ENCODE results near the gene CDKN1C. TPM values are rescaled to one million over a fixed set of nuclear protein-coding genes. Genes with fewer than 3 reads are reported as not detected.

The CDKN1C gene
- total and polyA plus RNA-seq, 2 donors from 2014 or later = 54.8 to 192 TPM

GRCh38 chr11:2934021-2934550 lies 48.5 kb upstream of the CDKN1C start:
- no peak for TF ChIP-seq CTCF (IDR thresholded peaks at IDR 0.05; ENCODE audit: borderline replicate concordance, extremely low read depth, insufficient read depth)
- peaks cover 3 to 7% (median 7%) of the 10 kb centered on the region in 3 donors for H3K9me3 ChIP-seq (ENCODE audit: control insufficient read depth in 2 of 3, insufficient read depth in 1 of 3, low read length in 3 of 3)
- no peaks in the 10 kb centered on the region for H3K36me3 ChIP-seq (ENCODE audit: control insufficient read depth in 2 of 3, insufficient read depth in 3 of 3, low read length in 3 of 3)
- FAIRE-seq = no peak
- no peak overlapping the region for H3K4me3 ChIP-seq (ENCODE audit: low read length in 3 of 3)
- H3K27ac ChIP-seq (ENCODE audit: low read depth in 2 of 2, low read length in 2 of 2) = no peak overlapping the region
- no peak overlapping the region for H3K9ac ChIP-seq (ENCODE audit: low read length in 3 of 3)
- peaks cover 2% of the 10 kb centered on the region for H3K27me3 ChIP-seq (ENCODE audit: control insufficient read depth, insufficient read depth, low read length)
- no peak for DNase-seq
- intact Hi-C loops (cut with DNase I) = no loop called here
- H3K4me1 ChIP-seq (ENCODE audit: control insufficient read depth in 2 of 3, insufficient read depth in 2 of 3, low read depth in 1 of 3, low read length in 3 of 3) = peaks cover 0 to 6% (median 0%) of the 10 kb centered on the region in 3 donors

GRCh38 chr11:2933375-2934020 lies 47.9 kb upstream of the CDKN1C start:
- Histone ChIP-seq H3K4me3 (ENCODE audit: low read length in 3 of 3) (no peak overlapping the region), H3K36me3 (ENCODE audit: control insufficient read depth in 2 of 3, insufficient read depth in 3 of 3, low read length in 3 of 3) (no peaks in the 10 kb centered on the region), H3K27me3 (ENCODE audit: control insufficient read depth, insufficient read depth, low read length) (peaks cover 2% of the 10 kb centered on the region), H3K27ac (ENCODE audit: low read depth in 2 of 2, low read length in 2 of 2) (no peak overlapping the region), H3K9ac (ENCODE audit: low read length in 3 of 3) (no peak overlapping the region), H3K4me1 (ENCODE audit: control insufficient read depth in 2 of 3, insufficient read depth in 2 of 3, low read depth in 1 of 3, low read length in 3 of 3) (peaks cover 0 to 8% (median 0%) of the 10 kb centered on the region in 3 donors), H3K9me3 (ENCODE audit: control insufficient read depth in 2 of 3, insufficient read depth in 1 of 3, low read length in 3 of 3) (peaks cover 3 to 7% (median 6%) of the 10 kb centered on the region in 3 donors)
- intact Hi-C loops (cut with DNase I) = no loop called here
- DNase-seq (peak in 2 of 5 donors; percentile 53 to 93), FAIRE-seq (no peak)
- TF ChIP-seq CTCF (IDR thresholded peaks at IDR 0.05; ENCODE audit: borderline replicate concordance, extremely low read depth, insufficient read depth) = no peak

- H3K36me3 ChIP-seq (ENCODE audit: control insufficient read depth in 2 of 3, insufficient read depth in 3 of 3, low read length in 3 of 3) = no peaks in the 10 kb centered on the region
- H3K27ac ChIP-seq (ENCODE audit: low read depth in 2 of 2, low read length in 2 of 2) = no peak overlapping the region
- peaks cover 0 to 11% (median 3%) of the 10 kb centered on the region in 3 donors for H3K4me1 ChIP-seq (ENCODE audit: control insufficient read depth in 2 of 3, insufficient read depth in 2 of 3, low read depth in 1 of 3, low read length in 3 of 3)
- peaks cover 3 to 5% (median 4%) of the 10 kb centered on the region in 3 donors for H3K9me3 ChIP-seq (ENCODE audit: control insufficient read depth in 2 of 3, insufficient read depth in 1 of 3, low read length in 3 of 3)
- FAIRE-seq = no peak
- TF ChIP-seq CTCF (IDR thresholded peaks at IDR 0.05; ENCODE audit: borderline replicate concordance, extremely low read depth, insufficient read depth) = no peak
- H3K27me3 ChIP-seq (ENCODE audit: control insufficient read depth, insufficient read depth, low read length) = peaks cover 2% of the 10 kb centered on the region
- intact Hi-C loops (cut with DNase I) = no loop called here
- no peak overlapping the region for H3K9ac ChIP-seq (ENCODE audit: low read length in 3 of 3)
- peak in 1 of 5 donors; percentile 84 for DNase-seq
- H3K4me3 ChIP-seq (ENCODE audit: low read length in 3 of 3) = no peak overlapping the region
Measured at GRCh38 chr11:2932850-2933251, 47.3 kb upstream of the CDKN1C start.
